ENCODE data around the gene FLT4. TPM values are rescaled to one million over a fixed set of nuclear protein-coding genes. Genes with fewer than 3 reads are reported as not detected.

The FLT4 gene
- total and polyA plus RNA-seq, 2 experiments from 2014 or later: 3.9 to 9.0 TPM

DNA sequence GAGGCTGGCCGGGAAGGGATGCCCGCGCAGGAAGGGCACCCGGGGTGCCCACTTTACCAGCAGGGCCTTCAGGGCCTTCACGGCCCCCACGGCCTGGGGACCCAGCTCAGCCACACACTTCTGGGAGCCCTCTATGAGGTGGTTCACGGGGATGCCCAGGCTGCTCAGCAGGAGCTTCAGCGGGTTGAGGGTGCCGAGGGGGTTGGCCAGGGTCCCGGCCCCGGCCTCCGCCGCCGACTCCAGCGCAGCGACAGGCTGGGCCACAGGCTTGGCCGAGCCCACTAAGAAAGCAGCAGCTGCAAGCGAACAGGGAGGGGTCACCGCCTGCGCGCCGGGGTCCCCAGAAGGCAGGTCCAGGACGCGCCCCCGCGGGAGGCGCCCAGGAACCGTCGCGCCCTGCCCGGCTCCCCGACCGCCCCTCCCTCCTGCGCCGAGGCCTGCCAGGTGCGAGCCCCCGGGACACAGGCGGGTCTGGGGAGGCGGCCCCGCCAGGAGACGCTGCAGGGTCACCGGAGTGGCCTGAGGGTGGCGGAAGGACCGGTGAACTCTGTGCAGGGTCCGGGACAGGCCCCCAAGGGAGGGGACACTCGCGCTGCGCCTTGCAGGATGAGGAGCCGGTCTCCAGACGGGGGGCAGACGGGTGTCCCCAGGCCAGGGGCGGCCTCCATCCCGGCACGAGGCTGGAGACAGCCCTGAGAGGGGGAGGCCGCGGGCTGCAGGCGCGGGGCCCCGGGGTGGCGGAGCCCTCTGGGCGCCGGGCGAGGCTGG lies 58.7 kb downstream of the FLT4 start:
- Histone ChIP-seq H3K27ac (no peak overlapping the region), H3K27me3 (peaks cover 79% of the 10 kb centered on the region), H3K4me3 (peak overlapping the region; percentile 27), H3K4me1 (ENCODE audit: low read depth) (peaks cover 7% of the 10 kb centered on the region), H3K36me3 (no peaks in the 10 kb centered on the region), H3K9me3 (ENCODE audit: low read depth) (no peaks in the 10 kb centered on the region)
- TF ChIP-seq, protein P1, sequence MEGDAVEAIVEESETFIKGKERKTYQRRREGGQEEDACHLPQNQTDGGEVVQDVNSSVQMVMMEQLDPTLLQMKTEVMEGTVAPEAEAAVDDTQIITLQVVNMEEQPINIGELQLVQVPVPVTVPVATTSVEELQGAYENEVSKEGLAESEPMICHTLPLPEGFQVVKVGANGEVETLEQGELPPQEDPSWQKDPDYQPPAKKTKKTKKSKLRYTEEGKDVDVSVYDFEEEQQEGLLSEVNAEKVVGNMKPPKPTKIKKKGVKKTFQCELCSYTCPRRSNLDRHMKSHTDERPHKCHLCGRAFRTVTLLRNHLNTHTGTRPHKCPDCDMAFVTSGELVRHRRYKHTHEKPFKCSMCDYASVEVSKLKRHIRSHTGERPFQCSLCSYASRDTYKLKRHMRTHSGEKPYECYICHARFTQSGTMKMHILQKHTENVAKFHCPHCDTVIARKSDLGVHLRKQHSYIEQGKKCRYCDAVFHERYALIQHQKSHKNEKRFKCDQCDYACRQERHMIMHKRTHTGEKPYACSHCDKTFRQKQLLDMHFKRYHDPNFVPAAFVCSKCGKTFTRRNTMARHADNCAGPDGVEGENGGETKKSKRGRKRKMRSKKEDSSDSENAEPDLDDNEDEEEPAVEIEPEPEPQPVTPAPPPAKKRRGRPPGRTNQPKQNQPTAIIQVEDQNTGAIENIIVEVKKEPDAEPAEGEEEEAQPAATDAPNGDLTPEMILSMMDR (IDR thresholded peaks at IDR 0.05; ENCODE audit: low read depth, low read length): no peak
- DNase-seq (ENCODE audit: low read depth in 1 of 2, low spot score in 1 of 2): no peak

GRCh38 chr5:180589771-180590542 lies 59.4 kb downstream of the FLT4 start:
- Histone ChIP-seq H3K9me3 (ENCODE audit: low read depth) (no peaks in the 10 kb centered on the region), H3K27ac (no peak overlapping the region), H3K4me1 (ENCODE audit: low read depth) (peaks cover 7% of the 10 kb centered on the region), H3K27me3 (peaks cover 79% of the 10 kb centered on the region), H3K36me3 (no peaks in the 10 kb centered on the region), H3K4me3 (peak overlapping the region; percentile 27)
- TF ChIP-seq, protein P1 (IDR thresholded peaks at IDR 0.05; ENCODE audit: low read depth, low read length): no peak
- DNase-seq (ENCODE audit: low read depth in 1 of 2, low spot score in 1 of 2): no peak

DNA sequence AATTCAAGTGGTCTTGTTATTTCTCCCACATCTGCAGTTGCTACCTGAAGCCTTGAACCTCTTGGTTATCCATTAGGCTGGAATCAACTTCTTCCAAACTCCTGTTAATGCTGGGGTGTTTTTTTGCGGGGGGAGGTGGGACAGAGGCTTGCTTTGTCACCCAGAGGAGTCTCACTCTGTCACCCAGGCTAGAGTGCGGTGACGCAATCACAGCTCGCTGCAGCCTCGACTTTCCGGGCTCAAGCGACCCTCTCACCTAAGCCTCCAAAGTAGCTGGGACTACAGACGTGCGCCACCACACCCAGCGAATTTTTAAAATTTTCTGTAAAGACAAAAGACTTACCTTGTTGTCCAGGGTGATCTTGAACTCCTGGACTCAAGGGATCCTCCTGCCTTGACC lies 62.5 kb downstream of the FLT4 start:
- peaks cover 58% of the 10 kb centered on the region for H3K27me3 ChIP-seq
- no peak for DNase-seq (ENCODE audit: low read depth in 1 of 2, low spot score in 1 of 2)

GRCh38 chr5:180586204-180586603 lies 63.2 kb downstream of the FLT4 start:
- Histone ChIP-seq H3K4me1 (ENCODE audit: low read depth) (peaks cover 6% of the 10 kb centered on the region), H3K27ac (no peak overlapping the region), H3K27me3 (peaks cover 51% of the 10 kb centered on the region), H3K36me3 (no peaks in the 10 kb centered on the region), H3K9me3 (ENCODE audit: low read depth) (no peaks in the 10 kb centered on the region), H3K4me3 (no peak overlapping the region)
- TF ChIP-seq, protein P1 (IDR thresholded peaks at IDR 0.05; ENCODE audit: low read depth, low read length): no peak
- DNase-seq (ENCODE audit: low read depth in 1 of 2, low spot score in 1 of 2): no peak

More for the DNA sequence above, 62.5 kb downstream of the FLT4 start:
- no peaks in the 10 kb centered on the region for H3K9me3 ChIP-seq (ENCODE audit: low read depth)
- H3K36me3 ChIP-seq: no peaks in the 10 kb centered on the region
- TF ChIP-seq, protein P1 (IDR thresholded peaks at IDR 0.05; ENCODE audit: low read depth, low read length): no peak
- H3K27ac ChIP-seq: no peak overlapping the region
- H3K4me1 ChIP-seq (ENCODE audit: low read depth): peaks cover 7% of the 10 kb centered on the region
- no peak overlapping the region for H3K4me3 ChIP-seq

GRCh38 chr5:180583738-180584137 lies 65.7 kb downstream of the FLT4 start:
- Histone ChIP-seq H3K27me3 (peaks cover 26% of the 10 kb centered on the region), H3K27ac (no peak overlapping the region), H3K4me1 (ENCODE audit: low read depth) (no peaks in the 10 kb centered on the region), H3K4me3 (no peak overlapping the region), H3K36me3 (no peaks in the 10 kb centered on the region), H3K9me3 (ENCODE audit: low read depth) (no peaks in the 10 kb centered on the region)
- TF ChIP-seq, protein P1 (IDR thresholded peaks at IDR 0.05; ENCODE audit: low read depth, low read length): no peak
- no peak for DNase-seq (ENCODE audit: low read depth in 1 of 2, low spot score in 1 of 2)
